Esophagus (tissue), 2 donors: ENCODE data around the gene RNF31. TPM values are rescaled to one million over a fixed set of nuclear protein-coding genes. Genes with fewer than 3 reads are reported as not detected.

Source experiments
- H3K27ac ChIP-seq, 2 donors: one replicate each; pipeline ENCODE4 v1.5.1; 2013; ENCODE audit warnings: low read depth in 2 of 2, mild to moderate bottlenecking in 2 of 2, inconsistent platforms in 1 of 2, low read length in 1 of 2, moderate library complexity in 1 of 2
- H3K27me3 ChIP-seq, 2 donors: one replicate each; pipeline ENCODE4 v1.6.1; 2013; ENCODE audit warnings: low read length in 2 of 2, control low read depth in 1 of 2, mild to moderate bottlenecking in 1 of 2; ENCODE audit not compliant: insufficient read depth in 2 of 2, control insufficient read depth in 1 of 2
- H3K36me3 ChIP-seq, 2 donors: one replicate each; pipeline ENCODE4 v1.6.1; 2013; ENCODE audit warnings: low read length in 1 of 2; ENCODE audit not compliant: control insufficient read depth in 2 of 2, insufficient read depth in 2 of 2
- H3K4me1 ChIP-seq, 2 donors: one replicate each; pipeline ENCODE4 v1.6.1; 2013; ENCODE audit warnings: low read length in 1 of 2; ENCODE audit not compliant: control insufficient read depth in 2 of 2, insufficient read depth in 2 of 2
- H3K4me3 ChIP-seq, 2 donors: one replicate each; pipeline ENCODE4 v1.5.1; 2013; ENCODE audit warnings: low read length in 2 of 2, mild to moderate bottlenecking in 2 of 2, low read depth in 1 of 2, moderate library complexity in 1 of 2
- H3K9me3 ChIP-seq, 2 donors: one replicate each; pipeline ENCODE4 v1.6.1; 2013; ENCODE audit warnings: mild to moderate bottlenecking in 2 of 2, low read depth in 1 of 2, low read length in 1 of 2, moderate library complexity in 1 of 2; ENCODE audit not compliant: control insufficient read depth in 2 of 2, insufficient read depth in 1 of 2
- WGBS, 2 donors: extraction: QIAGEN DNeasy Blood & Tissue Kit; methylation state at CpG; one replicate each; pipeline ENCODE4 v1.1.7; 2013; 5-methylcytosine and 5-hydroxymethylcytosine counted together
- polyA plus RNA-seq, 2 donors: library from polyadenylated mRNA; stranded (reverse); fragments of 200-250 nt; gene quantifications; one replicate each; pipeline ENCODE4 v1.2.3, GENCODE V29; 2013
- donor health status: healthy with polysubstance abuse.
- donor health status: Bipolar disorder and iron deficiency.

RNF31 gene
- polyA plus RNA-seq, 2 donors = 27.4 to 70.6 TPM

- Histone ChIP-seq H3K27ac (peak overlapping the region; percentile 92 to 97), H3K9me3 (no peaks in the 10 kb centered on the region), H3K36me3 (peaks cover 0 to 18% of the 10 kb centered on the region in 2 donors), H3K27me3 (no peaks in the 10 kb centered on the region), H3K4me1 (peaks cover 0 to 14% of the 10 kb centered on the region in 2 donors), H3K4me3 (peak overlapping the region; percentile 87 to 93)
- WGBS, 2 donors = 7 to 10% methylated on average over 9 of the region's 9 CpGs
Measured at GRCh38 chr14:24145690-24146452, 1.4 kb upstream of the RNF31 start.

- H3K27me3 ChIP-seq = no peaks in the 10 kb centered on the region
- peaks cover 3 to 24% of the 10 kb centered on the region in 2 donors for H3K36me3 ChIP-seq
- no peaks in the 10 kb centered on the region for H3K9me3 ChIP-seq
- peak within 1 kb of the TSS; percentile 92 to 97 for H3K27ac ChIP-seq
- H3K4me3 ChIP-seq = peak within 1 kb of the TSS; percentile 87 to 93
- WGBS, 2 donors = 0 to 1% methylated on average over 25 of the region's 25 CpGs
- H3K4me1 ChIP-seq = peaks cover 0 to 14% of the 10 kb centered on the region in 2 donors
Measured at GRCh38 chr14:24146453-24146977, 783 bp upstream of the RNF31 start, which contains the start of gene PSME2. PSME2 (minus strand) TSS chr14:24146610; CDS start chr14:24146581, 29 bp downstream.

- H3K27me3 ChIP-seq = no peaks in the 10 kb centered on the region
- H3K9me3 ChIP-seq = no peaks in the 10 kb centered on the region
- H3K27ac ChIP-seq = peak overlapping the region; percentile 91 to 97
- H3K36me3 ChIP-seq = peaks cover 4 to 29% of the 10 kb centered on the region in 2 donors
- H3K4me1 ChIP-seq = peaks cover 0 to 14% of the 10 kb centered on the region in 2 donors
- H3K4me3 ChIP-seq = peak overlapping the region; percentile 87 to 93
- WGBS, 2 donors = 4 to 5% methylated on average over 29 of the region's 29 CpGs
Measured at GRCh38 chr14:24147761-24148428, 597 bp downstream of the RNF31 start.

- peaks cover 0 to 14% of the 10 kb centered on the region in 2 donors for H3K4me1 ChIP-seq
Measured at GRCh38 chr14:24149302-24149969, 2.1 kb downstream of the RNF31 start.

GRCh38 chr14:24150061-24150460, 2.8 kb downstream of the RNF31 start:
- peaks cover 5 to 26% of the 10 kb centered on the region in 2 donors for H3K36me3 ChIP-seq

More at GRCh38 chr14:24149302-24149969, 2.1 kb downstream of the RNF31 start:
- WGBS, 2 donors = 95 to 97% methylated on average over 3 of the region's 3 CpGs
- no peak overlapping the region for H3K4me3 ChIP-seq
- H3K27ac ChIP-seq = no peak overlapping the region
- peaks cover 4 to 24% of the 10 kb centered on the region in 2 donors for H3K36me3 ChIP-seq
- H3K27me3 ChIP-seq = no peaks in the 10 kb centered on the region
- H3K9me3 ChIP-seq = no peaks in the 10 kb centered on the region

GRCh38 chr14:24150567-24150966, 3.3 kb downstream of the RNF31 start:
- H3K27ac ChIP-seq = no peak overlapping the region
- H3K36me3 ChIP-seq = peaks cover 10 to 31% of the 10 kb centered on the region in 2 donors

More at GRCh38 chr14:24150061-24150460, 2.8 kb downstream of the RNF31 start:
- Histone ChIP-seq H3K9me3 (no peaks in the 10 kb centered on the region), H3K4me3 (no peak overlapping the region), H3K27ac (no peak overlapping the region), H3K27me3 (no peaks in the 10 kb centered on the region), H3K4me1 (peaks cover 0 to 14% of the 10 kb centered on the region in 2 donors)
- 87 to 92% methylated on average over 9 of the region's 9 CpGs for WGBS, 2 donors

GRCh38 chr14:24150993-24151392, 3.7 kb downstream of the RNF31 start:
- H3K4me3 ChIP-seq = no peak overlapping the region
- H3K27ac ChIP-seq = no peak overlapping the region
- peaks cover 12 to 34% of the 10 kb centered on the region in 2 donors for H3K36me3 ChIP-seq
- 86 to 89% methylated on average over 9 of the region's 9 CpGs for WGBS, 2 donors
- H3K27me3 ChIP-seq = no peaks in the 10 kb centered on the region
- H3K9me3 ChIP-seq = no peaks in the 10 kb centered on the region
- peaks cover 0 to 8% of the 10 kb centered on the region in 2 donors for H3K4me1 ChIP-seq

More at GRCh38 chr14:24150567-24150966, 3.3 kb downstream of the RNF31 start:
- 91 to 92% methylated on average over 9 of the region's 9 CpGs for WGBS, 2 donors
- Histone ChIP-seq H3K27me3 (no peaks in the 10 kb centered on the region), H3K4me3 (no peak overlapping the region), H3K9me3 (no peaks in the 10 kb centered on the region), H3K4me1 (peaks cover 0 to 10% of the 10 kb centered on the region in 2 donors)

GRCh38 chr14:24151404-24152080, 4.2 kb downstream of the RNF31 start:
- no peaks in the 10 kb centered on the region for H3K27me3 ChIP-seq
- H3K4me3 ChIP-seq = no peak overlapping the region
- no peaks in the 10 kb centered on the region for H3K9me3 ChIP-seq
- H3K36me3 ChIP-seq = peaks cover 12 to 34% of the 10 kb centered on the region in 2 donors
- H3K4me1 ChIP-seq = peaks cover 0 to 8% of the 10 kb centered on the region in 2 donors
- WGBS, 2 donors = 95% methylated on average over 16 of the region's 16 CpGs
- no peak overlapping the region for H3K27ac ChIP-seq
